Activated B cell treated with CpG ODN at 0.5 μM for 24 hours (primary cell): ENCODE measurements around the gene PVALB. TPM values are rescaled to one million over a fixed set of nuclear protein-coding genes. Genes with fewer than 3 reads are reported as not detected.
"Not testable (repeated sequence)": the region's sequence is repeated elsewhere in the genome, so short reads cannot be mapped to it uniquely, and the experiment has no call there.

Source experiments
- ATAC-seq: fragments of 200-7000 bp; cut with Tn5 transposase; one replicate; pipeline ENCODE4 v1.10.0; 2021; ENCODE audit warnings: low read depth, mild to moderate bottlenecking, moderate library complexity
- CTCF ChIA-PET: fragments of 350-600 bp; sonication (Branson Sonifier 250); formaldehyde crosslinking; loops from one replicate; lab custom pipeline; 2021; ENCODE audit warnings: antibody characterized with exemption; lab: Charles Lee
- POLR2A ChIA-PET: fragments of 350-600 bp; sonication (Branson Sonifier 250); formaldehyde crosslinking; loops from one replicate; lab custom pipeline; 2021; ENCODE audit warnings: antibody characterized with exemption; lab: Charles Lee
- DNase-seq: peaks from one replicate; pipeline ENCODE4 v3.0.0; 2022
- H3K27ac Mint-ChIP-seq: one replicate; pipeline ENCODE4 v1.8.0; 2020; ENCODE audit warnings: mixed read lengths
- H3K27me3 Mint-ChIP-seq: one replicate; pipeline ENCODE4 v1.8.0; 2021; ENCODE audit warnings: mixed read lengths
- H3K36me3 Mint-ChIP-seq: one replicate; pipeline ENCODE4 v1.8.0; 2021; ENCODE audit warnings: low read depth, mixed read lengths
- H3K4me1 Mint-ChIP-seq: one replicate; pipeline ENCODE4 v1.8.0; 2021; ENCODE audit warnings: mixed read lengths
- H3K4me3 Mint-ChIP-seq: one replicate; pipeline ENCODE4 v1.8.0; 2020; ENCODE audit warnings: mild to moderate bottlenecking, mixed read lengths
- H3K9me3 Mint-ChIP-seq: one replicate; pipeline ENCODE4 v1.8.0; 2020; ENCODE audit warnings: mixed read lengths
- intact Hi-C: fragments of 100-400 bp; cut with micrococcal nuclease; formaldehyde crosslinking; loops from one replicate; pipeline ENCODE4 v1.15.1; 2024
- total RNA-seq: library from RNA; stranded (reverse); gene quantifications from 2 replicates; pipeline ENCODE4 v1.2.3, GENCODE V29; 2022
- TF ChIP-seq, protein P1 (sequence below): fragments of 200-600 bp; IDR thresholded peaks from one replicate; pipeline ENCODE4 v1.8.0; 2022; ENCODE audit warnings: antibody characterized with exemption, mild to moderate bottlenecking

The PVALB gene
- total RNA-seq, 1 donor from 2014 or later = not detected

DNA sequence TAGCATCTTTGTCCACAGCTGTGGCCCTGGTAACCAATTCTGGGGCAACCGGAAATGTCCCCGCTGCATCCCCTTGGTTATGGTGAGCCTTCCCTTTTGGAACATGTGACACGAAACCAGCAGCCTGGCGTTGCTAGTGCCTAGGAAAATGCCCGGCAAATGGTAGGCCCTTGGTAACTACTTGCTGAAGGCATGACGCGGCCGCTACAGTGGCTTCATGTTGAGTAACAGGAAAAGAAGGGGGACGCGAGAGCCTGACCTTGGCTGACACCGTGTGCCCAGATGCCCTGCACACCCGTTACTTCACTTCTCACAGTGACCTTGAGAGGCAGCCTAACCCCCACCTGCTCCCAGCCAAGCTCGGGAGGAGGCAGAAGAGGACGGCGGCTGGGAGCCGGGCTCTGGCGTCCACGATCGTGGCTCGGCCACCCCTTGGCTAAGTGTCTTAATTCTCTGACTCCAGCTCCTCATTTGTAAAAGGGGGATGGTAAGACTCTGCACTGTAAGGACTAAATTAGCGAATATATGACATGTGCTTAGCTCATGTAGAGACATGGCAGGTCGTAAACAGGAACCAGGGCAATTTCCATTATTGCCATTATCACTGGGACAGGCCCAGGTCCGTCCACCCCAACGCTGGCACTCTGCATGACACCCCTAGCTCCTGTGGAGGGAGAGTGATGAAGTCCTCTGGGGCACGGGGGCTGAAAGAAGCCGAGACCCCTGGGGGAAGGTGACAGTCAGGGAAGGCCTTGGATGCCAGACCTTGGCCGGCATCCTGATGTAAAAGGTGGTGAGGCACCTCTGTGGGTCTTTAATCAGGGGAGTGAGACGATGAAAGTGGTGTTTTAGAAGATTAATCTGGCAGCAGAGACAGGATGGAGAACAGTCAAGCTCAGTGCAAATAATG, 59.8 kb downstream of the PVALB start:
- POLR2A ChIA-PET = no interaction called here
- TF ChIP-seq, protein P1, sequence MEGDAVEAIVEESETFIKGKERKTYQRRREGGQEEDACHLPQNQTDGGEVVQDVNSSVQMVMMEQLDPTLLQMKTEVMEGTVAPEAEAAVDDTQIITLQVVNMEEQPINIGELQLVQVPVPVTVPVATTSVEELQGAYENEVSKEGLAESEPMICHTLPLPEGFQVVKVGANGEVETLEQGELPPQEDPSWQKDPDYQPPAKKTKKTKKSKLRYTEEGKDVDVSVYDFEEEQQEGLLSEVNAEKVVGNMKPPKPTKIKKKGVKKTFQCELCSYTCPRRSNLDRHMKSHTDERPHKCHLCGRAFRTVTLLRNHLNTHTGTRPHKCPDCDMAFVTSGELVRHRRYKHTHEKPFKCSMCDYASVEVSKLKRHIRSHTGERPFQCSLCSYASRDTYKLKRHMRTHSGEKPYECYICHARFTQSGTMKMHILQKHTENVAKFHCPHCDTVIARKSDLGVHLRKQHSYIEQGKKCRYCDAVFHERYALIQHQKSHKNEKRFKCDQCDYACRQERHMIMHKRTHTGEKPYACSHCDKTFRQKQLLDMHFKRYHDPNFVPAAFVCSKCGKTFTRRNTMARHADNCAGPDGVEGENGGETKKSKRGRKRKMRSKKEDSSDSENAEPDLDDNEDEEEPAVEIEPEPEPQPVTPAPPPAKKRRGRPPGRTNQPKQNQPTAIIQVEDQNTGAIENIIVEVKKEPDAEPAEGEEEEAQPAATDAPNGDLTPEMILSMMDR = no peak
- Mint-ChIP-seq H3K4me3 (no peak overlapping the region), H3K27ac (no peak overlapping the region), H3K27me3 (peaks cover 20% of the 10 kb centered on the region), H3K36me3 (no peaks in the 10 kb centered on the region), H3K4me1 (no peaks in the 10 kb centered on the region), H3K9me3 (no peaks in the 10 kb centered on the region)
- intact Hi-C loops = loop anchor here (1.0 kb wide), 4 partner anchors 19 to 441 kb away; partner anchors contain the start of gene IFT27
- CTCF ChIA-PET = interaction anchor here (0.7 to 3.7 kb wide), 14 partner anchors 10 to 442 kb away, joined by 3 to 25 read pairs (median 4); partner anchors contain the start of gene IFT27
- DNase-seq = no peak
- no peak for ATAC-seq

DNA sequence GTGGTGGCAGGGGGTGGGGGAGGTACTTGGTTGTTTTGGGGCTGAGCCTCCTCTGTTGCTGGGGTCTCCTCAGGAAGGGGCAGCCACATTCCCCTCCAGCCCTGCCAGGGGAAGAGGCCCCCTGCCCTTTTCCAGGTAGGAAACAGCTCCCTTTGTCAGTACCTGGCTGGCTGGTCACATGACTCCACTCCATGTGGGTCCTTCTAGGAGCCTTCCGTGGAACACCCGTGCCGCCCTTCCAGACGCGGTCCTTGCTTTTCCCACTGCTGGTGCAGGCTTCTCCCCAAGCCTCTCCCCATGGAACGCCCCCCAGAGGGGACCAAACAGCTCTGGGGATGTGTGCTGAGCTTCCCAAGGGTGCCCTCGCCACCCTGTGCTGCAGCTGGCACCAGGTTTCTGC, 60.8 kb downstream of the PVALB start:
- ATAC-seq = no peak
- H3K4me1 Mint-ChIP-seq = no peaks in the 10 kb centered on the region
- H3K27me3 Mint-ChIP-seq = peaks cover 23% of the 10 kb centered on the region
- POLR2A ChIA-PET = no interaction called here
- no peaks in the 10 kb centered on the region for H3K9me3 Mint-ChIP-seq
- intact Hi-C loops = no loop called here
- CTCF ChIA-PET = interaction anchor here (1.0 to 3.7 kb wide), 7 partner anchors 19 to 324 kb away, joined by 3 to 25 read pairs (median 8); partner anchors contain the start of gene IFT27
- TF ChIP-seq, protein P1 = no peak
- no peaks in the 10 kb centered on the region for H3K36me3 Mint-ChIP-seq
- DNase-seq = no peak
- H3K27ac Mint-ChIP-seq = no peak overlapping the region
- H3K4me3 Mint-ChIP-seq = no peak overlapping the region

DNA sequence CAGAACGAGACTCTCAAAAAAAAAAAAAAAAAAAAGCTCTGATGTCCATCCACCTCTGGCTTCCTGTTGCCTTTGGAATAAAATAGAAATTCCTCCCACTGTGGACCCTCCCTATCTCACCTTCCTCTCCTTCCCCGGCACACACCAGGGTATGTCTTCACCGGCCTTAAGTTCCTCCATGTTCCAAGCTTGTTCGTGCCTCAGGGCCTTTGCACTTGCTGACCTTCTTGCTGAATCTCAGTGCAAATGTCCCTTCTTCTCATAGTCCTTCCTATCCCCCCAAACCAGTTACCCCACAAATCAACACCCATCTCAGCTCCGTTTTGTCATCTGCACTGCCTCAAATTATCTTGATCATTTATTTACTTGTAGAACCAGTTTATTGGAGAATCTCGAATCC, 61.5 kb downstream of the PVALB start:
- Mint-ChIP-seq H3K4me3 (no peak overlapping the region), H3K4me1 (no peaks in the 10 kb centered on the region), H3K9me3 (no peaks in the 10 kb centered on the region), H3K27me3 (peaks cover 23% of the 10 kb centered on the region), H3K36me3 (no peaks in the 10 kb centered on the region), H3K27ac (no peak overlapping the region)
- CTCF ChIA-PET = interaction anchor here (1.0 to 3.7 kb wide), 2 partner anchors 223 to 289 kb away, joined by 4 to 22 read pairs; no protein-coding TSS in a partner anchor
- DNase-seq = no peak
- TF ChIP-seq, protein P1 = no peak
- POLR2A ChIA-PET = interaction anchor here (0.7 kb wide), 3 partner anchors 16 to 1266 kb away, joined by 6 to 11 read pairs (median 9); no protein-coding TSS in a partner anchor
- intact Hi-C loops = no loop called here
- ATAC-seq = no peak

DNA sequence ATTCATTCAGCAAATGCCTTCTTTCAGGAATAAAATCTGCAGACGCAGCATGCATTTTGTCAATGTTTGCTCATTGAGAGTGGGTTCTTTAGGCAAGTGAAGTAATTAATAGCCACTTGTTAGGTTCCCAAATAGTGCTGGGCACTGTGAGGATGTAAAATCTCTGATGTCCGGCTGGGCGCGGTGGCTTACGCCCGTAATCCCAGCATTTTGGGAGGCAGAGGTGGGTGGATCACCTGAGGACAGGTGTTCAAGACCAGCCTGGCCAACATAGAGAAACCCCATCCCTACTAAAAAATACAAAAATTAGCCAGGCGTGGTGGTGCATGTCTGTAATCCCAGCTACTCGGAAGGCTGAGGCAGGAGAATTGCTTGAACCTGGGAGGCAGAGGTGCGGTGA, 62.0 kb downstream of the PVALB start:
- H3K36me3 Mint-ChIP-seq, CTCF ChIA-PET, DNase-seq, H3K4me1 Mint-ChIP-seq, H3K4me3 Mint-ChIP-seq, H3K27ac Mint-ChIP-seq, H3K9me3 Mint-ChIP-seq, ATAC-seq, intact Hi-C loops: not testable (repeated sequence)
- H3K27me3 Mint-ChIP-seq = peaks cover 23% of the 10 kb centered on the region
- POLR2A ChIA-PET = interaction anchor here (0.7 kb wide), 3 partner anchors 16 to 1266 kb away, joined by 6 to 11 read pairs (median 9); no protein-coding TSS in a partner anchor

DNA sequence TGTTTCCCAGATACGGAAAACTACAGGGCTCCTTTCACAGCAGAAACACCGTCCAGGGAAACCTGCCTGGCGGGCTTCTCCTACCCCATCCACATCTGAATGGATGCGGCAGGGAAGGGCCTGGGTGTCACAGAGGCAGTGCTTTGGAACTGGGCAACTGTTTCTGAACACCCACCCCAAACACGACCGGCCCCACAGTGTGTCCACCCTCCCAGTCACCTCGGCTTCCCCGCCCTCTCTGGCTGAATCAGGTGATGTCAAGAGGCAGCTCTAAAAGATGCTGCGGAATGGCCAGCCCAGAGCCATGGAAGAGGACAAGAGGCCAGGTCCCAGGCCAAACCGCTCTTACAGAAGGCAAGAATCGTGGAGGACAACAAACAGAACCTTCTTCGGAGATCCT, 62.9 kb downstream of the PVALB start:
- ATAC-seq (no peak), DNase-seq (no peak)
- ChIA-PET CTCF (interaction anchor here (1.0 kb wide), 1 partner anchor 9 kb away, joined by 3 read pairs; no protein-coding TSS in a partner anchor), POLR2A (interaction anchor here (0.6 kb wide), 1 partner anchor 152 kb away, joined by 10 read pairs; no protein-coding TSS in a partner anchor)
- intact Hi-C loops = no loop called here
- Mint-ChIP-seq H3K36me3 (no peaks in the 10 kb centered on the region), H3K27ac (no peak overlapping the region), H3K27me3 (peaks cover 23% of the 10 kb centered on the region), H3K4me3 (no peak overlapping the region), H3K9me3 (no peaks in the 10 kb centered on the region), H3K4me1 (no peaks in the 10 kb centered on the region)
- TF ChIP-seq, protein P1 = no peak
